Panc1 (cell line): ENCODE data around the gene IGF2R. TPM values are rescaled to one million over a fixed set of nuclear protein-coding genes. Genes with fewer than 3 reads are reported as not detected.

ENCODE experiments used
- ATAC-seq: fragments of 200-7000 bp; cut with Tn5 transposase; 2 replicates; pipeline ENCODE4 v1.9.1; 2020; ENCODE audit warnings: mild to moderate bottlenecking, moderate library complexity
- BruUV-seq: library from RNA; stranded (reverse); fragments of 400-500 nt; replicated peaks from 2 replicates; lab custom pipeline; 2021; lab: Mats Ljungman, UMichigan
- CTCF ChIA-PET: fragments of 300-600 bp; sonication (Branson Sonifier 250); formaldehyde crosslinking; loops from one replicate; lab custom pipeline; 2022; ENCODE audit warnings: antibody characterized with exemption; lab: Charles Lee
- POLR2A ChIA-PET: fragments of 300-600 bp; sonication (Branson Sonifier 250); formaldehyde crosslinking; loops from one replicate; lab custom pipeline; 2022; ENCODE audit warnings: antibody characterized with exemption; lab: Charles Lee
- DNase-seq: peaks from one replicate; pipeline ENCODE4 v3.0.0-alpha.2; 2010; ENCODE audit warnings: low read depth, low spot score
- H3K27ac ChIP-seq: 2 replicates; pipeline ENCODE4 v1.5.1; 2011; ENCODE audit warnings: mild to moderate bottlenecking, low read length, inconsistent platforms
- H3K27me3 ChIP-seq: fragments of 200-500 bp; sonication (Bioruptor generic); 2 replicates; pipeline ENCODE4 v1.6.0; 2014; ENCODE audit warnings: low read length, inconsistent platforms; ENCODE audit not compliant: control insufficient read depth, insufficient read depth
- H3K36me3 ChIP-seq: fragments of 200-500 bp; sonication (Bioruptor generic); 2 replicates; pipeline ENCODE4 v1.5.1; 2014; ENCODE audit warnings: inconsistent platforms, mild to moderate bottlenecking, low read length, moderate library complexity; ENCODE audit not compliant: control insufficient read depth, insufficient read depth
- H3K4me1 ChIP-seq: 2 replicates; pipeline ENCODE4 v1.5.1; 2011; ENCODE audit warnings: inconsistent platforms, mild to moderate bottlenecking, low read length, moderate library complexity; ENCODE audit not compliant: control insufficient read depth, insufficient read depth
- H3K4me3 ChIP-seq, 2 experiments: 2 replicates each; pipeline ENCODE4 v1.5.1; 2011 to 2012; ENCODE audit warnings: low read depth in 2 of 2, low read length in 2 of 2, mild to moderate bottlenecking in 2 of 2, inconsistent platforms in 1 of 2, moderate library complexity in 1 of 2
- H3K9me3 ChIP-seq: fragments of 200-500 bp; sonication (Bioruptor generic); 2 replicates; pipeline ENCODE4 v1.5.1; 2014; ENCODE audit warnings: low read depth, mild to moderate bottlenecking, inconsistent platforms, low read length, moderate library complexity; ENCODE audit not compliant: control insufficient read depth, insufficient read depth
- POLR2AphosphoS5 ChIP-seq: IDR thresholded peaks from 2 replicates; pipeline ENCODE4 v1.6.1; 2012; ENCODE audit warnings: mild to moderate bottlenecking, low read depth, low read length, moderate library complexity
- SIN3A ChIP-seq: IDR thresholded peaks from 2 replicates; pipeline ENCODE4 v1.6.1; 2012; ENCODE audit warnings: low read depth, mild to moderate bottlenecking, low read length, moderate library complexity, borderline replicate concordance; ENCODE audit not compliant: insufficient read depth
- TCF7L2 ChIP-seq: IDR thresholded peaks from 2 replicates; pipeline ENCODE4 v1.6.1; 2011; ENCODE audit warnings: mild to moderate bottlenecking, low read depth, low read length, inconsistent platforms
- in situ Hi-C: cut with HindIII; loops from 2 replicates; pipeline ENCODE4 v1.10.0; 2016; ENCODE audit warnings: low sequenced_read_pairs, low pct_unique_long_range_greater_than_20kb
- intact Hi-C: fragments of 100-400 bp; cut with micrococcal nuclease; formaldehyde crosslinking; loops from one replicate; pipeline ENCODE4 v1.10.0; 2022; ENCODE audit not compliant: unreplicated experiment
- total RNA-seq: library from RNA; stranded (reverse); gene quantifications from one replicate; pipeline ENCODE4 v1.2.1, GENCODE V29; 2021; ENCODE audit not compliant: unreplicated experiment
- TF ChIP-seq, protein P1 (sequence below), 2 experiments: IDR thresholded peaks; 2 replicates each; pipeline ENCODE4 v1.6.1; 2011 to 2012; ENCODE audit warnings: low read depth in 2 of 2, control low read depth in 1 of 2, low read length in 1 of 2, mild to moderate bottlenecking in 1 of 2, moderate library complexity in 1 of 2; ENCODE audit not compliant: insufficient read depth in 1 of 2
- TF ChIP-seq, protein P2 (sequence below): fragments of 450-650 bp; IDR thresholded peaks from 2 replicates; pipeline ENCODE4 v1.5.1; 2017; ENCODE audit warnings: mild to moderate bottlenecking

The IGF2R gene
- total RNA-seq, 1 experiment from 2014 or later, result 163 TPM

DNA sequence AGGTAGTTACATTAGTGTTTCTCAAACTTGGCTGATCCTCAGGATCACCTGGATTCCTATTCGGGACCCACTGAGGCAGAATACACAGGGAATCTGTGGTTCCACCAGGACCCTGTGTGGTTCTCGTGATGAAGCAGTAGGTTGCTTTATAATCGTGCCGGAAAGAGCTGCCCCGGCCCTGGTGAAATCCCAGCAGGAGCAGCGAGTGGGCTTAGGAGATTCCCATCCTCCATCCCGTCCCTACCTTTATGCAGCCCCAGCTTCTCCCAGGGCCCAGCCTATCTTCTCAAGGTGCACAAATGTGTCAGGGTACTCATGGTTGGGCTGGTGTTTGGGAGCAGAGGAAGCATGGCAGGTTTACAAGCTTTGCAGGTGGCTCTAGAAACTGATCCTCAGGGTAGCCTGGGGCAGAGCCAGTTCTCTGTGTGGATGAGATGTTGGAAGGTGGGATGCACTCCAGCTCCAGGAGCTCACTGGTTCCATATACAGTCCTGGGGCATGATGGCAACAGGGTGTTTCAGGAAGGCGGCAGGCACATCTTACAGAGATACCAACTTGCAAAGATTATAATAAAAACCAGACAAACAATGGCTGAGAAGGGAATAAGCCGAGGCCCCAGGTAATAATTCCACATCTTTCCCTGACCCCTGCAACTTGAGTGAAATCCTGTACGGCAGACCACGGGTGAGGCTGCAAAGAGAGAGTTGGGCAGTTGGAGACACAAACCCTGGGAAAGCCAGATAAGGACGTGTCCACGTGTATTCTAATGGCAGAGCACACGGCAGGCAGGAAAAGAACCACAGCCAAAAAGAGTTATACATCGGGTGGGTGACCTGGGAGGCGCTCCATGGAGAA, 158.6 kb downstream of the IGF2R start:
- in situ Hi-C loops, result no loop called here
- intact Hi-C loops, result no loop called here
- H3K4me1 ChIP-seq, result no peaks in the 10 kb centered on the region
- no peak overlapping the region for H3K27ac ChIP-seq
- CTCF ChIA-PET, result no interaction called here
- no peak overlapping the region for H3K4me3 ChIP-seq
- no peak for TF ChIP-seq POLR2AphosphoS5
- TF ChIP-seq, protein P1, sequence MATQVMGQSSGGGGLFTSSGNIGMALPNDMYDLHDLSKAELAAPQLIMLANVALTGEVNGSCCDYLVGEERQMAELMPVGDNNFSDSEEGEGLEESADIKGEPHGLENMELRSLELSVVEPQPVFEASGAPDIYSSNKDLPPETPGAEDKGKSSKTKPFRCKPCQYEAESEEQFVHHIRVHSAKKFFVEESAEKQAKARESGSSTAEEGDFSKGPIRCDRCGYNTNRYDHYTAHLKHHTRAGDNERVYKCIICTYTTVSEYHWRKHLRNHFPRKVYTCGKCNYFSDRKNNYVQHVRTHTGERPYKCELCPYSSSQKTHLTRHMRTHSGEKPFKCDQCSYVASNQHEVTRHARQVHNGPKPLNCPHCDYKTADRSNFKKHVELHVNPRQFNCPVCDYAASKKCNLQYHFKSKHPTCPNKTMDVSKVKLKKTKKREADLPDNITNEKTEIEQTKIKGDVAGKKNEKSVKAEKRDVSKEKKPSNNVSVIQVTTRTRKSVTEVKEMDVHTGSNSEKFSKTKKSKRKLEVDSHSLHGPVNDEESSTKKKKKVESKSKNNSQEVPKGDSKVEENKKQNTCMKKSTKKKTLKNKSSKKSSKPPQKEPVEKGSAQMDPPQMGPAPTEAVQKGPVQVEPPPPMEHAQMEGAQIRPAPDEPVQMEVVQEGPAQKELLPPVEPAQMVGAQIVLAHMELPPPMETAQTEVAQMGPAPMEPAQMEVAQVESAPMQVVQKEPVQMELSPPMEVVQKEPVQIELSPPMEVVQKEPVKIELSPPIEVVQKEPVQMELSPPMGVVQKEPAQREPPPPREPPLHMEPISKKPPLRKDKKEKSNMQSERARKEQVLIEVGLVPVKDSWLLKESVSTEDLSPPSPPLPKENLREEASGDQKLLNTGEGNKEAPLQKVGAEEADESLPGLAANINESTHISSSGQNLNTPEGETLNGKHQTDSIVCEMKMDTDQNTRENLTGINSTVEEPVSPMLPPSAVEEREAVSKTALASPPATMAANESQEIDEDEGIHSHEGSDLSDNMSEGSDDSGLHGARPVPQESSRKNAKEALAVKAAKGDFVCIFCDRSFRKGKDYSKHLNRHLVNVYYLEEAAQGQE (IDR thresholded peaks at IDR 0.05; ENCODE audit: insufficient read depth in 1 of 2, low read depth in 2 of 2, low read length in 1 of 2), result no peak
- TF ChIP-seq, protein P2, sequence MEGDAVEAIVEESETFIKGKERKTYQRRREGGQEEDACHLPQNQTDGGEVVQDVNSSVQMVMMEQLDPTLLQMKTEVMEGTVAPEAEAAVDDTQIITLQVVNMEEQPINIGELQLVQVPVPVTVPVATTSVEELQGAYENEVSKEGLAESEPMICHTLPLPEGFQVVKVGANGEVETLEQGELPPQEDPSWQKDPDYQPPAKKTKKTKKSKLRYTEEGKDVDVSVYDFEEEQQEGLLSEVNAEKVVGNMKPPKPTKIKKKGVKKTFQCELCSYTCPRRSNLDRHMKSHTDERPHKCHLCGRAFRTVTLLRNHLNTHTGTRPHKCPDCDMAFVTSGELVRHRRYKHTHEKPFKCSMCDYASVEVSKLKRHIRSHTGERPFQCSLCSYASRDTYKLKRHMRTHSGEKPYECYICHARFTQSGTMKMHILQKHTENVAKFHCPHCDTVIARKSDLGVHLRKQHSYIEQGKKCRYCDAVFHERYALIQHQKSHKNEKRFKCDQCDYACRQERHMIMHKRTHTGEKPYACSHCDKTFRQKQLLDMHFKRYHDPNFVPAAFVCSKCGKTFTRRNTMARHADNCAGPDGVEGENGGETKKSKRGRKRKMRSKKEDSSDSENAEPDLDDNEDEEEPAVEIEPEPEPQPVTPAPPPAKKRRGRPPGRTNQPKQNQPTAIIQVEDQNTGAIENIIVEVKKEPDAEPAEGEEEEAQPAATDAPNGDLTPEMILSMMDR, result no peak
- no peak for TF ChIP-seq TCF7L2
- TF ChIP-seq SIN3A, result no peak
- H3K36me3 ChIP-seq, result no peaks in the 10 kb centered on the region
- POLR2A ChIA-PET, result no interaction called here
- no TSS peak for BruUV-seq
- H3K27me3 ChIP-seq, result no peaks in the 10 kb centered on the region
- no peaks in the 10 kb centered on the region for H3K9me3 ChIP-seq
- DNase-seq (no peak), ATAC-seq (no peak)

DNA sequence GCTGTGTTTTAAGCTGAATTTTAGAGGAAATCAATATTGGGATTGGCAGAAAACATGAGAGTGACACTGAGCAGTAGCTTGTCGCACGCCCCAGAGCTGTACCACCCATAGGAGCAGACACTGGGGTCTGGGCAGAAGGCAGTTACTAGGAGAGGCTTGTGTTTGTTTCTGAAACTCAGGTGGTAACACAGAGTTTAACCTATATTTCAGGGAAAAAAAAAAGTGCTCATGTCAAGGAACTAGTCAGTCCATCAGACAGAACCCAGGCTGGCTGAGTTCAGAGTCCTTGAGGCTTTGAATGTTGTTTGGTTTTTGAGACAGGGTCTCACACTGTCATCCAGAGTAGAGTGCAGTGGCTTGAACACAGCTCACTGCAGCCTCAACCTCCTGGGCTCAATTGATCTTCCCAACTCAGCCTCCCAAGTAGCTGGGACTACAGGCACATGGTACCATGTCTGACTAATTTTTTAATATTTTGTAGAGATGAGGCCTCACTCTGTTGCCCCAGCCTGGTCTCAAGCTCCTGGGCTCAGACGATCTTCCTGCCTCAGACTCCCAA, 159.3 kb downstream of the IGF2R start:
- ATAC-seq (no peak), DNase-seq (no peak)
- H3K27ac ChIP-seq, result no peak overlapping the region
- H3K36me3 ChIP-seq, result no peaks in the 10 kb centered on the region
- H3K27me3 ChIP-seq, result no peaks in the 10 kb centered on the region
- intact Hi-C loops, result no loop called here
- CTCF ChIA-PET, result no interaction called here
- BruUV-seq, result no TSS peak
- POLR2A ChIA-PET, result no interaction called here
- in situ Hi-C loops, result no loop called here
- H3K9me3 ChIP-seq, result no peaks in the 10 kb centered on the region
- no peaks in the 10 kb centered on the region for H3K4me1 ChIP-seq
- no peak overlapping the region for H3K4me3 ChIP-seq
- TF ChIP-seq TCF7L2 (no peak), POLR2AphosphoS5 (no peak), SIN3A (no peak)
- TF ChIP-seq, protein P1 (IDR thresholded peaks at IDR 0.05; ENCODE audit: insufficient read depth in 1 of 2, low read depth in 2 of 2, low read length in 1 of 2), result no peak
- TF ChIP-seq, protein P2, result no peak
